GM18868 (cell line): ENCODE measurements around the gene ZMYND8.
"Not testable (repeated sequence)": the region's sequence is repeated elsewhere in the genome, so short reads cannot be mapped to it uniquely, and the experiment has no call there.

ENCODE experiments used
- ATAC-seq: cut with Tn5 transposase; IDR thresholded peaks from one replicate; pipeline ENCODE4 v1.9.1; 2021; ENCODE audit warnings: mild to moderate bottlenecking, moderate library complexity; ENCODE audit not compliant: unreplicated experiment

Gene ZMYND8

DNA sequence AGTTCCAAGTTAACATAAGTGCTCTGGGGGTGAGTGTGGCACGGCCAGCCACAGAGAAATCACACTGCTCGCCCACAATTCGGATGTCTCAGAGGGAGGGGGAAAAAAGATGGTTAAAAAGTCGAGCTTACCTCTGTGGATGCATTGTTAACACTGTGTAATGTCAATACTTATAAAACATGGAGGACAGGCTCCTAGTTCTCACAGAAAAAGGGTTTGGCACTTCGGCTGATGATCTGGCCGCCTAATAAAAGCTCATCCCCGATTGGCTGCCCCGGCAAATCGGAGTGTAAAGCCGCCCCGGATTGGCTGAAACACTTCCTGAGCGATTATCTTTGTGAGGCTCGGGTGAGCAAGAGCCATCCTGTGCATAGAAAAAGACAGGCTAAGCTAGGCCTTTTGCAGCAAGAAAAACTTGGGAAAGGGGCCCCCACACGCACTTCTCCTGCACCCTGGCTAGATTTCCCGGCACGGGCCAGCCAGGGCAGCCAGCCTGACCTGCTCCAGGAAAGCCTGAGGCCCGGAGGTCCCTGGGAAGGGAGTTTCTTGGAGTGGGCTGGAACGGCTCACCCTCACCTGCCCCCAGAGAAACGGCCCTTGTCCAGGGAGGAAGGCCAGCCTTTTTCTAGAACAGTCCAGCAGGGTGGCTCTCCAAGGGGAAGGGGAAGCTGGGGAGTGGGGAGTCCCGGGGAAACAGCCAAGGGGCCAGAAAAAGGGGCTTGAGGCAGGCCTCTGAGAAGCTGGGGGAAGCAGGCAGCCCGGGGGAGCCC is at the start of gene ZMYND8:
TSS of gene ZMYND8 (minus strand) at position 174 of the 770 bp plus-strand sequence. CDS start at position 145, 29 bp downstream.
- peak; percentile 53 for ATAC-seq

GRCh38 chr20:47405775-47406325 is 49.4 kb upstream of the ZMYND8 start:
- ATAC-seq = no peak

DNA sequence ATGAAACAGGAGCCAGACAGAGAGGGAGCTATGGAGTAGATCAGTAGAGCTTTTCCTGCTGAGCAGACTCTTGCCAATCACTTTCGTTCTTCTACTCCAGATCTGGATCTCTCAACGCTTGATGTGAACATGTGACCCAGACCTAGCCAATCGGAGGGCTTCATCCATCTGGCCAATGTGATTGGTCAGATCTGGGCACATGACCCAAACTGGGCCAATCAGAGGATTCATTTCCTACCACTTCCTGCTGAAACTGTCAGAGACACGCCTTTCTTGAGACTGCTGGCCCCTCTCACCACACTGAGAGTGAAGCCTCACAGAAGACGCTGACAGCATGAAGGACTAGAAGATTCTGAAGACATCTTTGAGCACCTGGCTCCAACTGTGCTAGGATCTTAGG is 44.2 kb upstream of the ZMYND8 start:
- no peak for ATAC-seq

GRCh38 chr20:47397652-47398301 is 41.3 kb upstream of the ZMYND8 start:
- ATAC-seq = no peak

GRCh38 chr20:47396762-47397476 is 40.4 kb upstream of the ZMYND8 start:
- ATAC-seq = no peak

GRCh38 chr20:47393796-47394514 is 37.5 kb upstream of the ZMYND8 start:
- not testable (repeated sequence) for ATAC-seq

DNA sequence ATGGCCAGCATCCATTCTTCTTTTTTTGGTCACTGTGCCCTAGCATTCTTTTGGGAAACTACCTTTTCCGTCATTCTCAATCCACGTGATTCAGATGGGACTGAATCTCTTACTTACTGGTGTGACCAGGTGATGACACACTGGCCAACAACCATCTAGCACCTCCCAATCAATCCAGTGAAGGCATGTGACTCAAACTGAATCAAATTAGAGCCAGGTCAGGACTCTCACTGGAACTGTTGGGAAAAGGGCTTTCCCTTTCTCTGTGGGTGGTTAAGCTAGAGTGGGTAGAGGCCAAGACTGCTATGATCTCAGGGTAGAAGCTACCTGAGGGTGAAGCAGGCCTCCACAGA is 36.2 kb upstream of the ZMYND8 start:
- no peak for ATAC-seq

- no peak for ATAC-seq
These were observed 35.7 kb upstream of the ZMYND8 start for GRCh38 chr20:47392015-47392720.

GRCh38 chr20:47391276-47392010 is 34.9 kb upstream of the ZMYND8 start:
- ATAC-seq = no peak

GRCh38 chr20:47389867-47390347 is 33.4 kb upstream of the ZMYND8 start:
- ATAC-seq = peak; percentile 56

- ATAC-seq = not testable (repeated sequence)
These were observed 29.5 kb upstream of the ZMYND8 start for GRCh38 chr20:47385968-47386367.

DNA sequence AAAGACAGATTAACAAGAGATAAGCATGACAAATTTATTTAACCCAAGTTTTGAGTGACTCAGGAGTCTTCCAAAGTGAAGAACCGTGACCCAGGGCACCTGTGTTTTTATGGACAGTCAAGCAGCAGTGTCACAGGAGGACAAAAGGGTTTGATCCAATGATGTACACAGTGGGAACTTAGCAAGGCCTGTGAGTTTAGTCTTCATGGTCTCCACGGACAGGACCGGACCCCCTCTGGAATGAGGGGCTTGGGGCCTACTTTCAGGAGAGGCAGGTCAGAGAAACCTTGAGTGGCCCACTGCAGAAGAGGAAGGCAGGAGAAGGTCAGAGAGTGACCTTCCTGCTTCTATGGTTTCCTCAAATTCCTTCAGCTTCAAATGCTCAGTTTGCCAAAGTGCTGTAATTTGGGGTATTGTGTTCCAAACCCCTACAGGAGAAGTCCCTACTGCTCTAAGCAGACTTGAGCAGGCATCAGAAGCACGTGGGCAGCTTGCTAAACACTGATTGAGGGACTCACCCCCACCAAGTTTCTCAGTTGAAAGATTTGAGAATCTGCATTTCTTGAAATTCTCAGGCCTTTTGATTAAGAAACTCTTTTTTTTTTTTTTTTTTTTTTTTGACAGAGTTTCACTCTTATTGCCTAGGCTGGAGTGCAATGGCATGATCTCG is 26.4 kb upstream of the ZMYND8 start:
- no peak for ATAC-seq

DNA sequence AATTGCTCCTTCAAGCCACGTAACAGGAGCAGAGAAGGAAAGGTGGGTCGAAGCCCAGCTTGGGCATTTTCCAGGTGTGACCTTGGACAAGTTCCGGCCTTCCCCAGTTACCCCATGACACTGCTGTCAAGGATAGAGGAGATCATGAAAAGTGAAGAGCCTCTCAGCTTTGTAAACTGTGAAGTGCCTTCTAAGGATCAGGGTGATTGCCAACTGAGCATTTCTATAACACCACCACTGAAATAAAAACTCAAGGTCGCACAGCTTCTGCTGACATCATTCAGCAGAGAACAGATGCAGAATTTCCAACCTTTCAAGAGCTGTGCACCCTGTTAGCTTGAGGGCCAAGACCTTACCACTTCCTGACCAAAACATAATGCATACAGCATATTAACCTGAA is 24.0 kb upstream of the ZMYND8 start:
- ATAC-seq = no peak

GRCh38 chr20:47379433-47380150 is 23.1 kb upstream of the ZMYND8 start:
- no peak for ATAC-seq

- no peak for ATAC-seq
These were observed 20.7 kb upstream of the ZMYND8 start for GRCh38 chr20:47377122-47377722.

DNA sequence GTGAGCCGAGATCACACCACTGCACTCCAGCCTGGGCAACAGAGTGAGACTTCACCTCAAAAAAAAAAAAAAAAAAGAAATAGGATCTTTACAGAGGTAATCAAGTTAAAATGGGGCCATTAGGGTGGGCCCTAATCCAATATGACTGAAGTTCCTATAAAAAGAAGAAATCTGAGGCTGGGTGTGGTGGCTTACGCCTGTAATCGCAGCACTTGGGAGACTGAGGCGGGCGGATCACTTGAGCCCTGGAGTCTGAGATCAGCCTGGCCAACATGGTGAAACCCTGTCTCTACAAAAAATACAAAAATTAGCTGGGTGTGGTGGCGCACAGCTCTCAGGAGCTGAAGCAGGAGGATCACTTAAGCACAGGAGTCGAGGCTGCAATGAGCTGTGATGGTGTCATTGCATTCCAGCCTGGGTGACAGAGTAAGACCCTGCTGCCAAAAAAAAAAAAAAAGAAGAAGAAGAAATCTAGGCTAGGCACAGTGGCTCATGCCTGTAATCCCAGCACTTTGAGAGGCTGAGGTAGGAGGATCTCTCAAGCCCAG is 19.7 kb upstream of the ZMYND8 start:
- not testable (repeated sequence) for ATAC-seq

GRCh38 chr20:47374121-47374520 is 17.6 kb upstream of the ZMYND8 start:
- not testable (repeated sequence) for ATAC-seq
